ENCODE measurements around the gene EEF1A1.

DNA sequence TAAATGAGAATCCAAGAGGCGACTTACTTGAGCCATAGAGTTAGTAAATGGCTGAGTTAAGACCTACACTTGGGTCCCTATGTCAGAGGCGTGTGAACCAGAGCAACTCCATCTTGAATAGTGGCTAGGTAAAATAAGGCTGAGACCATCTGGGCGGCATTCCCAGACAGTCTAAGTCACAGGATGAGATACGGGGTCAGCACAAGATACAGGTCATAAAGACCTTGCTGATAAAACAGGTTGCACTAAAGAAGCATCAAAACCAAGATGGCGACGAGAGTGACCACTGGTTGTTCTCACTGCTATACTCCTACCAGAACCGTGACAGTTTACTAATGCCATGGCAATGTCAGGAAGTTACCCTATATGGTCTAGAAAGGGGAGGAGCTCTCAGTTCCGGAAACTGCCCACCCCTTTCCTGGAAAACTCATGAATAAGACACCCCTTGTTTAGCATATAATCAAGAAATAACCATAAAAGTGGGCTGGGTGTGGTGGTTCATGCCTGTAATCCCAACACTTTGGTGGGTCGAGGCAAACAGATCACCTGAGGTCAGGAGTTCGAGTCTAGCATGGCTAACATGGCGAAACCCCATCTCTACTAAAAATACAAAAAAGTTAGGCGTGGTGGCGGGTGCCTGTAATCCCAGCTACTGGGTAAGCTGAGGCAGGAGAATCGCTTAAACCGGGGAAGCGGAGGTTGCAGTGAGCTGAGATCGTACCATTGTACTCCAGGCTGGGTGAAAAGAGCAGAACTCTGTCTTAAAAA, 43.9 kb upstream of the EEF1A1 start:
- TF ChIP-seq, protein P1, sequence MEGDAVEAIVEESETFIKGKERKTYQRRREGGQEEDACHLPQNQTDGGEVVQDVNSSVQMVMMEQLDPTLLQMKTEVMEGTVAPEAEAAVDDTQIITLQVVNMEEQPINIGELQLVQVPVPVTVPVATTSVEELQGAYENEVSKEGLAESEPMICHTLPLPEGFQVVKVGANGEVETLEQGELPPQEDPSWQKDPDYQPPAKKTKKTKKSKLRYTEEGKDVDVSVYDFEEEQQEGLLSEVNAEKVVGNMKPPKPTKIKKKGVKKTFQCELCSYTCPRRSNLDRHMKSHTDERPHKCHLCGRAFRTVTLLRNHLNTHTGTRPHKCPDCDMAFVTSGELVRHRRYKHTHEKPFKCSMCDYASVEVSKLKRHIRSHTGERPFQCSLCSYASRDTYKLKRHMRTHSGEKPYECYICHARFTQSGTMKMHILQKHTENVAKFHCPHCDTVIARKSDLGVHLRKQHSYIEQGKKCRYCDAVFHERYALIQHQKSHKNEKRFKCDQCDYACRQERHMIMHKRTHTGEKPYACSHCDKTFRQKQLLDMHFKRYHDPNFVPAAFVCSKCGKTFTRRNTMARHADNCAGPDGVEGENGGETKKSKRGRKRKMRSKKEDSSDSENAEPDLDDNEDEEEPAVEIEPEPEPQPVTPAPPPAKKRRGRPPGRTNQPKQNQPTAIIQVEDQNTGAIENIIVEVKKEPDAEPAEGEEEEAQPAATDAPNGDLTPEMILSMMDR (IDR thresholded peaks at IDR 0.05 in 2 of 3, conservative IDR thresholded peaks at IDR 0.05 in 1 of 3; ENCODE audit: borderline replicate concordance in 1 of 3, insufficient read depth in 1 of 3, low read depth in 2 of 3, low read length in 2 of 3) = no peak
- TF ChIP-seq, protein P2, sequence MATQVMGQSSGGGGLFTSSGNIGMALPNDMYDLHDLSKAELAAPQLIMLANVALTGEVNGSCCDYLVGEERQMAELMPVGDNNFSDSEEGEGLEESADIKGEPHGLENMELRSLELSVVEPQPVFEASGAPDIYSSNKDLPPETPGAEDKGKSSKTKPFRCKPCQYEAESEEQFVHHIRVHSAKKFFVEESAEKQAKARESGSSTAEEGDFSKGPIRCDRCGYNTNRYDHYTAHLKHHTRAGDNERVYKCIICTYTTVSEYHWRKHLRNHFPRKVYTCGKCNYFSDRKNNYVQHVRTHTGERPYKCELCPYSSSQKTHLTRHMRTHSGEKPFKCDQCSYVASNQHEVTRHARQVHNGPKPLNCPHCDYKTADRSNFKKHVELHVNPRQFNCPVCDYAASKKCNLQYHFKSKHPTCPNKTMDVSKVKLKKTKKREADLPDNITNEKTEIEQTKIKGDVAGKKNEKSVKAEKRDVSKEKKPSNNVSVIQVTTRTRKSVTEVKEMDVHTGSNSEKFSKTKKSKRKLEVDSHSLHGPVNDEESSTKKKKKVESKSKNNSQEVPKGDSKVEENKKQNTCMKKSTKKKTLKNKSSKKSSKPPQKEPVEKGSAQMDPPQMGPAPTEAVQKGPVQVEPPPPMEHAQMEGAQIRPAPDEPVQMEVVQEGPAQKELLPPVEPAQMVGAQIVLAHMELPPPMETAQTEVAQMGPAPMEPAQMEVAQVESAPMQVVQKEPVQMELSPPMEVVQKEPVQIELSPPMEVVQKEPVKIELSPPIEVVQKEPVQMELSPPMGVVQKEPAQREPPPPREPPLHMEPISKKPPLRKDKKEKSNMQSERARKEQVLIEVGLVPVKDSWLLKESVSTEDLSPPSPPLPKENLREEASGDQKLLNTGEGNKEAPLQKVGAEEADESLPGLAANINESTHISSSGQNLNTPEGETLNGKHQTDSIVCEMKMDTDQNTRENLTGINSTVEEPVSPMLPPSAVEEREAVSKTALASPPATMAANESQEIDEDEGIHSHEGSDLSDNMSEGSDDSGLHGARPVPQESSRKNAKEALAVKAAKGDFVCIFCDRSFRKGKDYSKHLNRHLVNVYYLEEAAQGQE (IDR thresholded peaks at IDR 0.05; ENCODE audit: low read depth) = no peak
- TF ChIP-seq EZH2phosphoT487 (IDR thresholded peaks at IDR 0.05; ENCODE audit: borderline replicate concordance) = no peak
- no peak for TF ChIP-seq SIN3A (IDR thresholded peaks at IDR 0.05; ENCODE audit: low read depth)
- TF ChIP-seq, protein P3, sequence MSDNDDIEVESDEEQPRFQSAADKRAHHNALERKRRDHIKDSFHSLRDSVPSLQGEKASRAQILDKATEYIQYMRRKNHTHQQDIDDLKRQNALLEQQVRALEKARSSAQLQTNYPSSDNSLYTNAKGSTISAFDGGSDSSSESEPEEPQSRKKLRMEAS (IDR thresholded peaks at IDR 0.05) = no peak
- TF ChIP-seq ZNF274 (IDR thresholded peaks at IDR 0.05; ENCODE audit: low read depth, low read length) = no peak
- TF ChIP-seq EGR1 (IDR thresholded peaks at IDR 0.05; ENCODE audit: low read depth) = no peak
- no peak for TF ChIP-seq YY1 (IDR thresholded peaks at IDR 0.05; ENCODE audit: extremely low read depth, insufficient replicate concordance, low read depth, low read length)
- TF ChIP-seq FOSL1 (IDR thresholded peaks at IDR 0.05; ENCODE audit: low read depth) = no peak
- no peak for TF ChIP-seq SP1 (IDR thresholded peaks at IDR 0.05; ENCODE audit: low read depth)
- no peak for TF ChIP-seq RAD21 (IDR thresholded peaks at IDR 0.05; ENCODE audit: low read depth)
- no peak for TF ChIP-seq POLR2AphosphoS5 (IDR thresholded peaks at IDR 0.05; ENCODE audit: low read depth, low read length)
